Chondrocyte (in vitro differentiated cells): ENCODE data around the gene CYBB. TPM values are rescaled to one million over a fixed set of nuclear protein-coding genes. Genes with fewer than 3 reads are reported as not detected.

Experiments used
- DNase-seq: peaks from one replicate; pipeline ENCODE4 v3.0.0; 2021; ENCODE audit warnings: mixed read lengths, low spot score
- H3K27ac Mint-ChIP-seq: one replicate; pipeline ENCODE4 v1.8.0; 2021; ENCODE audit warnings: mild to moderate bottlenecking, moderate library complexity, mixed read lengths; ENCODE audit not compliant: unreplicated experiment
- H3K27me3 Mint-ChIP-seq: 2 replicates; pipeline ENCODE4 v1.8.0; 2021; ENCODE audit warnings: low read depth, mixed read lengths
- H3K36me3 Mint-ChIP-seq: 2 replicates; pipeline ENCODE4 v1.8.0; 2021; ENCODE audit warnings: low read depth, mixed read lengths
- H3K4me1 Mint-ChIP-seq: 2 replicates; pipeline ENCODE4 v1.8.0; 2021; ENCODE audit warnings: low read depth, mild to moderate bottlenecking, mixed read lengths
- H3K4me3 Mint-ChIP-seq: one replicate; pipeline ENCODE4 v1.8.0; 2021; ENCODE audit warnings: mild to moderate bottlenecking, moderate library complexity, mixed read lengths; ENCODE audit not compliant: unreplicated experiment
- H3K9me3 Mint-ChIP-seq: 2 replicates; pipeline ENCODE4 v1.8.0; 2021; ENCODE audit warnings: low read depth, mixed read lengths
- total RNA-seq: library from RNA; stranded (reverse); gene quantifications from 3 replicates; pipeline ENCODE4 v1.2.1, GENCODE V29; 2021
- TF ChIP-seq, protein P1 (sequence below): fragments of 200-600 bp; sonication (generic); IDR thresholded peaks from 2 replicates; pipeline ENCODE4 v1.5.0; 2021; ENCODE audit warnings: antibody characterized with exemption, mild to moderate bottlenecking, moderate library complexity

Gene CYBB
- total RNA-seq, 1 donor from 2014 or later: not detected

GRCh38 chrX:37824491-37825214 lies 44.8 kb downstream of the CYBB start:
- Mint-ChIP-seq H3K36me3 (no peaks in the 10 kb centered on the region), H3K9me3 (no peaks in the 10 kb centered on the region), H3K27ac (no peak overlapping the region), H3K27me3 (peaks cover 4% of the 10 kb centered on the region), H3K4me1 (no peaks in the 10 kb centered on the region), H3K4me3 (no peak overlapping the region)
- TF ChIP-seq, protein P1, sequence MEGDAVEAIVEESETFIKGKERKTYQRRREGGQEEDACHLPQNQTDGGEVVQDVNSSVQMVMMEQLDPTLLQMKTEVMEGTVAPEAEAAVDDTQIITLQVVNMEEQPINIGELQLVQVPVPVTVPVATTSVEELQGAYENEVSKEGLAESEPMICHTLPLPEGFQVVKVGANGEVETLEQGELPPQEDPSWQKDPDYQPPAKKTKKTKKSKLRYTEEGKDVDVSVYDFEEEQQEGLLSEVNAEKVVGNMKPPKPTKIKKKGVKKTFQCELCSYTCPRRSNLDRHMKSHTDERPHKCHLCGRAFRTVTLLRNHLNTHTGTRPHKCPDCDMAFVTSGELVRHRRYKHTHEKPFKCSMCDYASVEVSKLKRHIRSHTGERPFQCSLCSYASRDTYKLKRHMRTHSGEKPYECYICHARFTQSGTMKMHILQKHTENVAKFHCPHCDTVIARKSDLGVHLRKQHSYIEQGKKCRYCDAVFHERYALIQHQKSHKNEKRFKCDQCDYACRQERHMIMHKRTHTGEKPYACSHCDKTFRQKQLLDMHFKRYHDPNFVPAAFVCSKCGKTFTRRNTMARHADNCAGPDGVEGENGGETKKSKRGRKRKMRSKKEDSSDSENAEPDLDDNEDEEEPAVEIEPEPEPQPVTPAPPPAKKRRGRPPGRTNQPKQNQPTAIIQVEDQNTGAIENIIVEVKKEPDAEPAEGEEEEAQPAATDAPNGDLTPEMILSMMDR: no peak
- DNase-seq: no peak

DNA sequence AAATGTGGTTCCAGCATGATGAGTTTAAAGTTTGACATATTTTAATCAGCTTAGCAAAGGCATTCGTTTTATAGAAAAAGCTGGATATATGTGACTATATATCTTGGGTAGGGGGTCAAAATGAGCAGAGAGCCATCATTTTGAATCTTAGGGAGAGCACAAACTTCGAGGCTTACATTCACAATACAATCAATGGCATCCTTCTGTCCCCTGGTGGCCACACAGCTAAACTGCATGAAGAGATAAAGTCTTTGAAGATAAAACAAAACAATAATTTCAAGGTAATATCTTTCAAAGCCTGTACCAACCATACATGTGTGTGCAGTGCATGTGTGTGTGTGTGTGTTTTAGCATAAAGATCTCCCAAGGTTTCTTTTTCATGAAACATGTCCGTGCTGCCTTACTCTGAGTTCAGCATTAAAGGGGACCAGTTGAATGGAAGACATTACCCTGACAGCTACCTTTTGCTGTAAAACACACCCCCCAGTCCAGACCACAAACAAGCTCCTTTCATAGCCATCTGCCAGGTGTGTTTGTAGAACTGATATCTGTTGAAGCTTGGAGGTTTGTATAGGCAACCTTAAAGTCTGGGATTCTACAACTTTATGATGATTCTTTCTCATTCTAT lies 45.5 kb downstream of the CYBB start:
- TF ChIP-seq, protein P1: peak; percentile 84
- no peak overlapping the region for H3K27ac Mint-ChIP-seq
- H3K36me3 Mint-ChIP-seq: no peaks in the 10 kb centered on the region
- no peaks in the 10 kb centered on the region for H3K9me3 Mint-ChIP-seq
- peaks cover 4% of the 10 kb centered on the region for H3K27me3 Mint-ChIP-seq
- H3K4me1 Mint-ChIP-seq: no peaks in the 10 kb centered on the region
- no peak for DNase-seq
- H3K4me3 Mint-ChIP-seq: no peak overlapping the region

- H3K36me3 Mint-ChIP-seq: no peaks in the 10 kb centered on the region
- H3K27me3 Mint-ChIP-seq: no peaks in the 10 kb centered on the region
- H3K4me3 Mint-ChIP-seq: no peak overlapping the region
- no peak overlapping the region for H3K27ac Mint-ChIP-seq
- no peaks in the 10 kb centered on the region for H3K4me1 Mint-ChIP-seq
- no peaks in the 10 kb centered on the region for H3K9me3 Mint-ChIP-seq
- DNase-seq: no peak
- TF ChIP-seq, protein P1: no peak
Measured at GRCh38 chrX:37829721-37830120, 49.9 kb downstream of the CYBB start.

DNA sequence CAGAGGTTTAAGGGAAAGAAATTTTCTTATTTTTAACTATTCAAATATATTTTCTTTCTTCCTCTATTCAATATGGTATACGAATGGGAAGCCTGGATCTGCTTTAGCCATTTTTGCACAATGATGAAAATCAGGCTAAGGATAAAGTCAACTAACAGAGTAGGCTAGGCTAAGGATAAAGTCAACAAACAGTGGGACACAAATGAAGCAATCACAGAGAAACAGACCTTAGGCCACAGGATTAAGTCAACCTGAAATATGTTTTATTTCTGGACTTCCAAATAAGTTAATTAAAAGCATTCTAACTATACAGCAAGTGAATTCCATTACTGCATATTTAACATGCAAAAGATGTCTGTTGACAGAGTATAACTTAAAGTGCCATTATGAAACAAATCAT lies 50.5 kb downstream of the CYBB start:
- Mint-ChIP-seq H3K27ac (no peak overlapping the region), H3K36me3 (no peaks in the 10 kb centered on the region), H3K4me1 (no peaks in the 10 kb centered on the region), H3K4me3 (no peak overlapping the region), H3K27me3 (no peaks in the 10 kb centered on the region), H3K9me3 (no peaks in the 10 kb centered on the region)
- no peak for DNase-seq
- TF ChIP-seq, protein P1: no peak

DNA sequence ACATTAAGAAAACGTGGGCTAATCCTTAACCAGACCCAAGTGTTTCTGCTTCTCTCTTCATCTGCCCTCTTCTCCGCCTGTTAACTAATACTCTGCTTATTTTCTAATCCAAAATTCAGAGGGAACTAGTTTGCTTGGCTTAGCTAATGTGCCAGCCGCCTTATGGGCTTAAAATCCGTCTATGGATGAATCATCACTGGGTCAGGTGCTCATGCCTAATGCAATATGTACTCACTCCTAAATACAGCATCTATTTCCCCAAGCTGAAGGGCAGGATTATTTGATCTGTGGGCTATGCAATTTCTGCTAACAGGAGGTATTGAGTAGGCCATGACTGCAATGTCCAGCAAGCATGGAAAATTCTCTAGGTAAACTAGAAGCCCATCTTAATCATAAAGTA lies 55.1 kb downstream of the CYBB start:
- peaks cover 2% of the 10 kb centered on the region for H3K36me3 Mint-ChIP-seq
- no peak for DNase-seq
- no peak overlapping the region for H3K4me3 Mint-ChIP-seq
- no peaks in the 10 kb centered on the region for H3K4me1 Mint-ChIP-seq
- no peak overlapping the region for H3K27ac Mint-ChIP-seq
- no peaks in the 10 kb centered on the region for H3K9me3 Mint-ChIP-seq
- TF ChIP-seq, protein P1: no peak
- no peaks in the 10 kb centered on the region for H3K27me3 Mint-ChIP-seq
